Lower lobe of right lung (tissue), 2 donors: ENCODE data around the gene USP33. TPM values are rescaled to one million over a fixed set of nuclear protein-coding genes. Genes with fewer than 3 reads are reported as not detected.
"Not testable (repeated sequence)": the region's sequence is repeated elsewhere in the genome, so short reads cannot be mapped to it uniquely, and the experiment has no call there.

Experiments
- ATAC-seq, 2 donors: fragments of 200-7000 bp; cut with Tn5 transposase; one replicate each; pipeline ENCODE4 v1.9.1; 2020 to 2022; ENCODE audit warnings: mild to moderate bottlenecking in 2 of 2, moderate library complexity in 2 of 2
- DNase-seq: peaks from one replicate; pipeline ENCODE4 v3.0.0-alpha.2; 2020
- H3K27ac ChIP-seq: fragments of 200-600 bp; one replicate; pipeline ENCODE4 v1.8.0; 2022
- H3K27me3 ChIP-seq: fragments of 200-600 bp; one replicate; pipeline ENCODE4 v1.8.0; 2022; ENCODE audit warnings: low read depth
- H3K36me3 ChIP-seq: fragments of 200-600 bp; one replicate; pipeline ENCODE4 v1.8.0; 2022; ENCODE audit warnings: mild to moderate bottlenecking
- H3K4me1 ChIP-seq: fragments of 200-600 bp; one replicate; pipeline ENCODE4 v1.8.0; 2022
- H3K4me3 ChIP-seq: fragments of 200-600 bp; one replicate; pipeline ENCODE4 v1.8.0; 2022; ENCODE audit warnings: mild to moderate bottlenecking
- H3K9me3 ChIP-seq: fragments of 200-600 bp; one replicate; pipeline ENCODE4 v1.8.0; 2022
- intact Hi-C: fragments of 100-400 bp; cut with DNase I; formaldehyde crosslinking; loops from one replicate; pipeline ENCODE4 v1.11.0; 2022
- total RNA-seq: library from RNA; stranded (reverse); fragmentation: NEBNext Ultra II Directional; extraction: Animal tissue kit (Norgen Biotek cat#: 25700); gene quantifications from one replicate; pipeline ENCODE4 v1.2.1, GENCODE V29; 2021
- TF ChIP-seq, protein P1 (sequence below): fragments of 200-600 bp; IDR thresholded peaks from one replicate; pipeline ENCODE4 v1.8.0; 2022; ENCODE audit warnings: antibody characterized with exemption, mild to moderate bottlenecking
- donor health status: DM: no; HTN: yes; CAD: no; lungs with severe emphysema.

Gene USP33
- total RNA-seq, 1 donor from 2014 or later: 68.4 TPM

DNA sequence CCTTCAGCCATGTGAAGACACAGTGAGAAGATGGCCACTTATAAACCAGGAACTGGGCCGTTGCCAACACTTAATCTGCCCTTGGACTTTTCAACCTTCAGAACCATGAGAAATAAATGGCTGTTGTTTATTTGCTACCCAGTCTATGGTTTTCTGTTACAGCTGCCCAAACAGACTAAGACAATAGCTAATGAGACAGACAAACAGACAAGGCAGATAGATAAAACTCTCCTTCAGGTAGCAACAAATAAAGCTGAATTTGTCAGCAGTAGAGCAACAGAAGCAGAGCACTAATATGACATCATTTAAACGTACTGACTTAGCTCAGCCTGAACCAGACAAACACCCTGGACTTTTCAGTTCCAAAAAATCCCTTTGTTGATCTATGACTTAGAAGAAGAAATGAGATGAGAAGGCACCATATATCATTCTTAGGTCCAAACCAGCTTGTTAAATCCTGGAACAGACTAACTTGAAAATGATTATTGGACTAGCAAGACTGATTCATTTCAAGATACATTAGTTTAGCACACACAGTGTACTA, 104.1 kb downstream of the USP33 start:
- H3K27ac ChIP-seq: no peak overlapping the region
- TF ChIP-seq, protein P1, sequence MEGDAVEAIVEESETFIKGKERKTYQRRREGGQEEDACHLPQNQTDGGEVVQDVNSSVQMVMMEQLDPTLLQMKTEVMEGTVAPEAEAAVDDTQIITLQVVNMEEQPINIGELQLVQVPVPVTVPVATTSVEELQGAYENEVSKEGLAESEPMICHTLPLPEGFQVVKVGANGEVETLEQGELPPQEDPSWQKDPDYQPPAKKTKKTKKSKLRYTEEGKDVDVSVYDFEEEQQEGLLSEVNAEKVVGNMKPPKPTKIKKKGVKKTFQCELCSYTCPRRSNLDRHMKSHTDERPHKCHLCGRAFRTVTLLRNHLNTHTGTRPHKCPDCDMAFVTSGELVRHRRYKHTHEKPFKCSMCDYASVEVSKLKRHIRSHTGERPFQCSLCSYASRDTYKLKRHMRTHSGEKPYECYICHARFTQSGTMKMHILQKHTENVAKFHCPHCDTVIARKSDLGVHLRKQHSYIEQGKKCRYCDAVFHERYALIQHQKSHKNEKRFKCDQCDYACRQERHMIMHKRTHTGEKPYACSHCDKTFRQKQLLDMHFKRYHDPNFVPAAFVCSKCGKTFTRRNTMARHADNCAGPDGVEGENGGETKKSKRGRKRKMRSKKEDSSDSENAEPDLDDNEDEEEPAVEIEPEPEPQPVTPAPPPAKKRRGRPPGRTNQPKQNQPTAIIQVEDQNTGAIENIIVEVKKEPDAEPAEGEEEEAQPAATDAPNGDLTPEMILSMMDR: no peak
- DNase-seq (no peak), ATAC-seq (no peak)
- peaks cover 8% of the 10 kb centered on the region for H3K9me3 ChIP-seq
- no peak overlapping the region for H3K4me3 ChIP-seq
- no peaks in the 10 kb centered on the region for H3K27me3 ChIP-seq
- intact Hi-C loops: no loop called here
- no peaks in the 10 kb centered on the region for H3K36me3 ChIP-seq
- H3K4me1 ChIP-seq: no peaks in the 10 kb centered on the region

DNA sequence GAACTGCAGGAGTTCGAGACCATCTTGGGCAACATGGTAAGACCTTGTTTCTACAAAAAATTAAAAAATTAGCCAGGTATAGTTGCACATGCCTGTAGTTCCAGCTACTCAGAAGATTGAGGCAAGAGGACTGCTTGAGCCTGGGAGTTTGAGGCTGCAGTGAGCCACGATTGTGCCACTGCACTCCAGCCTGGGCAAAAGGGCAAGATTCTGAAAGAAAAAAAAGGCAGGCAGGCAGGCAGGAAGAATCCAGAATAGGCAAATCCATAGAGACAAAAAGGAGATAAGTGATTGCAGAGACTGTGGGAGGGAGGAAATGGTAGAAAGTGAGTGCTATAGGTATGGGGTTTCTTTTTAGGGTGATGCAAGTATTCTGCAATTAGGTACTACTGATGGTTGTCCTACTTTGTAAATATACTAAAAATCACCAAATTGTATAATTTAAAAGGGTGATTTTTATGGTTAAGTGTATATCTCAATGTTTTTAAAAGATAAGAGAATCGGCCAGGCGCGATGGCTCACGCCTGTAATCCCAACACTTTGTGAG, 106.6 kb downstream of the USP33 start:
- no peak for ATAC-seq
- Histone ChIP-seq H3K4me3 (no peak overlapping the region), H3K36me3 (no peaks in the 10 kb centered on the region), H3K27ac (no peak overlapping the region), H3K9me3 (peaks cover 19% of the 10 kb centered on the region), H3K27me3 (no peaks in the 10 kb centered on the region), H3K4me1 (no peaks in the 10 kb centered on the region)
- DNase-seq: no peak
- intact Hi-C loops: no loop called here
- TF ChIP-seq, protein P1: no peak

DNA sequence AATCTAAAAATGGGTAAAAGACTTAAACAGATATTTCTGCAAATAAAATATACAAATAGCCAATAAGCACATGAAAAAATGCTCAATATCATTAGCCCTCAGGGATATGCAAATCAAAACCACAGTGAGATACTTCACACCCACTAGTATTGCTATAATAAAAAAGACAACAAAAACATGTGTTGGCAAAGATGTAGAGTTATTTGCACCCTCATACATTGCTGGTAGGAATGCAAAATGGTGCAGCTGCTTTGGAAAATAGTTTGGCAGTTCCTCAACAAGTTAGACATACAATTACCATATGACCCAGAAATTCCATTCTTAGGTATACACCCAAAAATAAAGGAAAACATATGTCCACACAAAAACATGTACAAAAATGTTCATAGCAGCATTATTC, 107.4 kb downstream of the USP33 start:
- H3K9me3 ChIP-seq: peaks cover 19% of the 10 kb centered on the region
- no peak for DNase-seq
- no peak for ATAC-seq
- no peak overlapping the region for H3K4me3 ChIP-seq
- H3K36me3 ChIP-seq: no peaks in the 10 kb centered on the region
- H3K27me3 ChIP-seq: no peaks in the 10 kb centered on the region
- TF ChIP-seq, protein P1: no peak
- H3K27ac ChIP-seq: no peak overlapping the region
- intact Hi-C loops: no loop called here
- no peaks in the 10 kb centered on the region for H3K4me1 ChIP-seq

DNA sequence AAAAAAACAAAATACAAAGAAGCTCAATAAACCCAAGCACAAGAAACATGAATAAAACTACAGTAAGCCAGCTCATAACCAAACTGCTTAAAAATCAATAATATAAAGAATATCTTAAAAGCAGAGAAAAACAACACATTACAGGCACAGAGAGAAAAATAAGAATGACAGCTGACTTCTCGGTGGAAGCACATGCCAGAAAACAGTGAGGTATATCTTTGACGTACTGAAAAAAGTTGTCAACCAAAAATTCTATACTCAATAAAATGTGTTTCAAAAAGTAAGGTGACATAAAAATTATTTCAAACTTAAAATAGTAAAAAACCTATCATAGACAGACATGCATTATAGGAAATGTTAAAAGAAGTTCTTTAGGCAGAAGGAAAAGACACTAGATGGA, 110.5 kb downstream of the USP33 start:
- no peak for ATAC-seq

DNA sequence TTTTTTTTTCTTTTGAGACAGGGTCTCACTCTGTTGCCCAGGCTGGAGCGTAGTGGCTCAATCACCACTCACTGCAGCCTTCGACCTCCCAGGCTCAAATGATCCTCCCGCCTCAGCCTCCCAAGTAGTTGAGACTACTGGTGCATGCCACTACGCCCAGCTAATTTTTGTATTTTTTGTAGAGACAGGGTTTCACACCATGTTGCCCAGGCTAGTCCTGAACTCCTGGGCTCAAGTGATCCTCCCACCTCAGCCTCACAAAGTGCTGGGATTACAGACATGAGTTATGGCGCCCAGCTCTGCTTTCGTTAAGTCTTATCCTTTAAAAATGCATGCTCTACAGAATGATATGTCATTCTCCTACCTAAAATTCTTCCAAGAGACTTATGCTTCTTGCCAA, 113.4 kb downstream of the USP33 start:
- peaks cover 19% of the 10 kb centered on the region for H3K9me3 ChIP-seq
- H3K27ac ChIP-seq, H3K27me3 ChIP-seq, H3K4me3 ChIP-seq, H3K4me1 ChIP-seq, DNase-seq, ATAC-seq, intact Hi-C loops: not testable (repeated sequence)
- H3K36me3 ChIP-seq: peaks cover 12% of the 10 kb centered on the region

More for the DNA sequence above, 110.5 kb downstream of the USP33 start:
- Histone ChIP-seq H3K27ac (no peak overlapping the region), H3K9me3 (peaks cover 19% of the 10 kb centered on the region), H3K4me1 (no peaks in the 10 kb centered on the region), H3K36me3 (peaks cover 12% of the 10 kb centered on the region), H3K27me3 (no peaks in the 10 kb centered on the region), H3K4me3 (no peak overlapping the region)
- no peak for DNase-seq
- intact Hi-C loops: no loop called here
- TF ChIP-seq, protein P1: no peak

Other genes with a start within 250 kb of the USP33 start
- gene ZZZ3, start 77.2 kb downstream of the USP33 start, total RNA-seq: 44.5 TPM
- 16.5 TPM for gene MIGA1, start 19.8 kb upstream of the USP33 start, total RNA-seq
- gene NEXN, start 128.8 kb upstream of the USP33 start, total RNA-seq: 16.5 TPM
- gene FUBP1, start 219.2 kb upstream of the USP33 start, total RNA-seq: 96.6 TPM
- 29.0 TPM for gene DNAJB4, start 245.1 kb upstream of the USP33 start, total RNA-seq